IPS DF 6.9 (cell line): ENCODE measurements around the gene MORC1.
"Not testable (repeated sequence)": the region's sequence is repeated elsewhere in the genome, so short reads cannot be mapped to it uniquely, and the experiment has no call there.

Experiments
- DNase-seq: peaks from one replicate; pipeline ENCODE4 v3.0.0-alpha.2; 2013; ENCODE audit warnings: low read depth, low spot score
- H3K27ac ChIP-seq: one replicate; pipeline ENCODE4 v1.5.1; 2013; ENCODE audit warnings: low read length, control low read depth
- H3K27me3 ChIP-seq: 2 replicates; pipeline ENCODE4 v1.6.1; 2013; ENCODE audit warnings: mild to moderate bottlenecking, low read length; ENCODE audit not compliant: control insufficient read depth, insufficient read depth
- H3K36me3 ChIP-seq: 2 replicates; pipeline ENCODE4 v1.6.1; 2013; ENCODE audit warnings: low read length; ENCODE audit not compliant: control insufficient read depth, insufficient read depth
- H3K4me1 ChIP-seq: 2 replicates; pipeline ENCODE4 v1.6.1; 2013; ENCODE audit warnings: low read length; ENCODE audit not compliant: control insufficient read depth, insufficient read depth
- H3K4me3 ChIP-seq: 2 replicates; pipeline ENCODE4 v1.5.1; 2013; ENCODE audit warnings: mild to moderate bottlenecking, low read length
- H3K9me3 ChIP-seq: 2 replicates; pipeline ENCODE4 v1.6.1; 2013; ENCODE audit warnings: low read length, inconsistent platforms; ENCODE audit not compliant: control insufficient read depth, insufficient read depth
- WGBS: extraction: QIAGEN DNeasy Blood & Tissue Kit; methylation state at CpG from one replicate; pipeline ENCODE4 v1.1.7; 2013; ENCODE audit warnings: mixed read lengths, missing lambda C conversion rate; ENCODE audit not compliant: insufficient read length, insufficient coverage; 5-methylcytosine and 5-hydroxymethylcytosine counted together

MORC1 gene

GRCh38 chr3:109112946-109113760 is 4.8 kb downstream of the MORC1 start:
- Histone ChIP-seq H3K36me3 (no peaks in the 10 kb centered on the region), H3K4me3 (no peak overlapping the region), H3K9me3 (no peaks in the 10 kb centered on the region), H3K27ac (no peak overlapping the region), H3K27me3 (no peaks in the 10 kb centered on the region), H3K4me1 (no peaks in the 10 kb centered on the region)
- no CpG with 5 or more reads among the region's 4 CpGs for WGBS
- DNase-seq: no peak

DNA sequence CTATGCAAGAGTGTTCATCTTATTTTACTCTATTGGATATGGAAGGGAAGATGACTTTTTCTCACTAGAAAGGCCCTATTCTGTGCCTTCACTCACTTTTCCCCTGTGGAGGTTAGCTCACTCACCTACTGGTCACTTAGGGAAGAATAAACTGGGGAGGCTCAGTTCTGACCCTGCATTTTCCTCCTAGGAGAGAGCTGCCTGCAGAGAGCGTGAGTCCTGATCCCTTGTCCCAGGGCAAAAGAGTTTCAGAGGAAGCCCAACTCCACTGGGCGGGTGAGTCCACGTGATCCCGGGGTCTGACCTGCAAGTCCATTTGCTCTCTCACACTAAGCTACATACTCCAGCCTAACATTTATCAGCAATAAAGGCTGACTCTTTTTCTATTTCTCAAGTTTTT is 8.4 kb downstream of the MORC1 start:
- Histone ChIP-seq H3K4me1 (no peaks in the 10 kb centered on the region), H3K27ac (no peak overlapping the region), H3K27me3 (no peaks in the 10 kb centered on the region), H3K4me3 (no peak overlapping the region), H3K9me3 (no peaks in the 10 kb centered on the region), H3K36me3 (no peaks in the 10 kb centered on the region)
- no CpG with 5 or more reads among the region's 4 CpGs for WGBS
- DNase-seq: no peak

- WGBS: no CpG with 5 or more reads among the region's 5 CpGs
- Histone ChIP-seq H3K4me1 (no peaks in the 10 kb centered on the region), H3K9me3 (no peaks in the 10 kb centered on the region), H3K27ac (no peak overlapping the region), H3K27me3 (no peaks in the 10 kb centered on the region), H3K4me3 (no peak overlapping the region), H3K36me3 (no peaks in the 10 kb centered on the region)
- DNase-seq: peak; percentile 37
Measured at GRCh38 chr3:109098079-109098644, 19.8 kb downstream of the MORC1 start.

DNA sequence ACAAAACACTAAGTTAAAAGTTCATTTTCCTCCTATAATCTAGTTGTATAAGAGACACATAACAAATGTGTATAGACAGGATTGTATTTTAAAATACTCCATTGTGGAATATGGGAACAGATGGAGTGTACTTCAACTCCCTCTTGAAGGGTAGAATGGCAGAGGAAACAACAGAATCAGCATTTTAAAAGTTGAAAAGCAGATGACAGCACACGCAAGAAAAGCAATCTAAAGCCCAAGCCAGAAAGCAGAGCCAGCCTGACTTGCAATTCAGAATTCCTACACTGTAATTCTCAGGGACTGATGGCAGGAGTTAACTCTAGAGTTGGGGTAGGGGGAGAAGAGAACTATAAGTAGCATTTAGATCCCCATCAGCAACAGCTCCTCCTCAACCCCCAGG is 22.8 kb downstream of the MORC1 start:
- Histone ChIP-seq H3K9me3 (no peaks in the 10 kb centered on the region), H3K4me3 (no peak overlapping the region), H3K36me3 (no peaks in the 10 kb centered on the region), H3K4me1 (no peaks in the 10 kb centered on the region), H3K27me3 (no peaks in the 10 kb centered on the region), H3K27ac (no peak overlapping the region)
- WGBS: no CpG with 5 or more reads among the region's 1 CpG
- DNase-seq: no peak

- no peak overlapping the region for H3K27ac ChIP-seq
- no peaks in the 10 kb centered on the region for H3K36me3 ChIP-seq
Measured at GRCh38 chr3:109093561-109093960, 24.4 kb downstream of the MORC1 start.

DNA sequence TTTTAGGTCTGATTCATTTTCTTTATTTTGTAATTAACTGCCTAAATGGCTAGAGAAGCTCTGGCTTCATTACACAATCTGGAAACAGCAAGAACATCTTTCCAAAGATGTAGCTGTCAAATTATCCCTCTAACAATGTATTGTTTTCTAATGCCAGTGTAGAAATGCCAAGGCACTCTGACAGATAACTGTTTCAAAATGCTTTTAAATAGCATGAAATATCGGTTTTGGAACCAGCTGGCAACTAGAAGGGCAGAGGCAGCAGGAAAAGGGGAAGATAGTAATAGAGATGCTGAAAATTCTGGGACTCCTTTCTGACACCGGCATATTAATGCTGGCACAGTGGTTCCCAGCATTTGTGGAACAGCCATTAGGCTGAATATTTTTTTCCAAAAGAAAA is 26.1 kb downstream of the MORC1 start:
- Histone ChIP-seq H3K27me3 (no peaks in the 10 kb centered on the region), H3K36me3 (no peaks in the 10 kb centered on the region), H3K4me1 (no peaks in the 10 kb centered on the region), H3K9me3 (no peaks in the 10 kb centered on the region), H3K4me3 (no peak overlapping the region), H3K27ac (no peak overlapping the region)
- no peak for DNase-seq
- no CpG with 5 or more reads among the region's 2 CpGs for WGBS

More at GRCh38 chr3:109093561-109093960, 24.4 kb downstream of the MORC1 start:
- H3K27me3 ChIP-seq: no peaks in the 10 kb centered on the region
- no peak overlapping the region for H3K4me3 ChIP-seq
- no peak for DNase-seq
- no peaks in the 10 kb centered on the region for H3K4me1 ChIP-seq
- no peaks in the 10 kb centered on the region for H3K9me3 ChIP-seq

- no peaks in the 10 kb centered on the region for H3K9me3 ChIP-seq
- WGBS: no CpG with 5 or more reads among the region's 1 CpG
Measured at GRCh38 chr3:109089265-109089664, 28.7 kb downstream of the MORC1 start.

DNA sequence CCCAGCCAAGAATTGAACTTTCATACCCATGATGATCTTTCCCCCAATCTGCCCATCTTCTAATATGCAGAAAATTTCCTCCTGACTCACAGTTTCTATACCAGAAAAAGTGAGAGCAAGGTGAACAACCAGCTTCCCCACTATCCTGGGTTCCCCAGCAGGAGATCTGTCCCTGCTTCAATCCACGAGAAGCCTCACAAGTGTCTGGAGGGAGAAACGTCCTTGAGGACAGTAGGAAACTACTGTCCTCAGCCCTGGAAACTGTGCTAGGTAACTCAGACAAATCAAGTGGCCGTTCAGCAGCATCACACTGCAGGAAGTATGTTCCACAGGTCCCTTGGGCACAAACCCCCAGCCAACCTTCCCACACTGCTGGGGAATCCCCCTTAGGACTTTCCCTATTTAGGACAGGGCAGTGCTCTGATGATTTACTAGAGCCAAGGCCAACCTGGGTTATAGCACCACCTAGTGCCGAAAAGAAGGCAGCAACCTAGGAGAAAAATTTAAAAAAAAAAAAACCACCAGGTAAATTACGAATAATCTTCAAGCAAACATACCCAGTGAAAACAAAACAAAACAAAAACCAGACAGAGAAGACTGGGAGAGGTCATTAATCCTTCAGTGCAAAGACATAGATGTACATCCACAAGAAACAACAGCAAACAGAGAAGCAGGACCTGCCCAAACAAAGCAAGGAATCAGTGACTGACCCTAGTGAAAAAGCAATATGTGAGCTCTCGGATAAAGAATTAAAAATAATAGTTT is 36.0 kb downstream of the MORC1 start:
- Histone ChIP-seq H3K27me3 (no peaks in the 10 kb centered on the region), H3K4me3 (no peak overlapping the region), H3K36me3 (no peaks in the 10 kb centered on the region), H3K9me3 (no peaks in the 10 kb centered on the region), H3K27ac (no peak overlapping the region), H3K4me1 (no peaks in the 10 kb centered on the region)
- no CpG with 5 or more reads among the region's 6 CpGs for WGBS
- peak; percentile 20 for DNase-seq

More at GRCh38 chr3:109089265-109089664, 28.7 kb downstream of the MORC1 start:
- Histone ChIP-seq H3K4me3 (no peak overlapping the region), H3K4me1 (no peaks in the 10 kb centered on the region), H3K27me3 (no peaks in the 10 kb centered on the region), H3K27ac (no peak overlapping the region), H3K36me3 (no peaks in the 10 kb centered on the region)
- DNase-seq: no peak

DNA sequence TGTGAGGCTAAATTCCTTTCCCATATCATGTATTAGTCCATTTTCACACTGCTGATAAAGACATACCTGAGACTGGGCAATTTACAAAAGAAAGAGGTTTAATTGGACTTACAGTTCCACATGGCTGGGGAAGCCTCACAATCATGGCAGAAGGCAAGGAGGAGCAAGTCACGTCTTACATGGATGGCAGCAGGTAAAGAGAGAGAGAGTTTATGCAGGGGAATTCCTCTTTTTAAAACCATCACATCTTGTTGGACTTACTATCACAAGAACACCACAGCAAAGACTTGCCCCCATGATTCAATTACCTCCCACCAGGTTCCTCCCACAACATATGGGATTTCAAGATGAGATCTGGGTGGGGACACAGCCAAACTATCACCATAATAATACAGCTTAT is 37.8 kb downstream of the MORC1 start:
- not testable (repeated sequence) for H3K36me3 ChIP-seq, H3K4me1 ChIP-seq, DNase-seq, H3K9me3 ChIP-seq, H3K27ac ChIP-seq, H3K27me3 ChIP-seq, H3K4me3 ChIP-seq
- WGBS: no CpG with 5 or more reads among the region's 1 CpG

DNA sequence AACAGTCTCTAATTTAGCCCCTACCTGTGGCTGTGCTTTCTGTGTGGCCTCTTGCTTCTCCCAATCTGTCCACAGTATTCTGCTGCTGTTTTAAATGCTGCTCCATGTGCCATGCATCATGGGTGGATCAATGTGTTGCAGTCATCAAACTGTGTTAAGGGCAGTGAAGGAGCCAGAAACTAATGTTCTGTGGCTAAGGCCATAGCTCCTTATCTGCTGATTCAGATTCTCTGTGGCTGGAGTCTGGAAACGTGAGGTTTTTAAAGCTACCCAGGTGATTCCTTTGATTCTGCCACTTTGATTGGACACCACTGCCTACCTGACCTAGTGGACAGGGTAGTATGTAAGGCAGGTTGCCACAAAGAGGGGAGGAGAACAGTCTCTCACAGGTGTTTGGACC is 44.8 kb downstream of the MORC1 start:
- H3K27ac ChIP-seq: no peak overlapping the region
- H3K9me3 ChIP-seq: no peaks in the 10 kb centered on the region
- no CpG with 5 or more reads among the region's 1 CpG for WGBS
- no peak for DNase-seq
- no peaks in the 10 kb centered on the region for H3K36me3 ChIP-seq
- no peaks in the 10 kb centered on the region for H3K4me1 ChIP-seq
- no peak overlapping the region for H3K4me3 ChIP-seq
- H3K27me3 ChIP-seq: no peaks in the 10 kb centered on the region
